HepG2 (cell line): ENCODE results near the gene SERPINF2. TPM values are rescaled to one million over a fixed set of nuclear protein-coding genes. Genes with fewer than 3 reads are reported as not detected.
A peak's percentile ranks its signal among the peaks of the same experiment; 100 is the strongest.

Source experiments
- FOSL1 ChIP-seq: sonication (generic); formaldehyde crosslinking; IDR thresholded peaks from 2 replicates; pipeline ENCODE4 v1.9.0; 2021; ENCODE audit warnings: missing genetic modification reagents, borderline replicate concordance
- RFX3 ChIP-seq: IDR thresholded peaks from 2 replicates; pipeline ENCODE4 v1.6.1; 2016; ENCODE audit warnings: missing biosample characterization, missing genetic modification reagents
- ZNF30 ChIP-seq: sonication (generic); formaldehyde crosslinking; IDR thresholded peaks from 2 replicates; pipeline ENCODE4 v1.5.0; 2020; ENCODE audit warnings: mild to moderate bottlenecking, missing genetic modification reagents
- ZNF510 ChIP-seq: sonication (generic); formaldehyde crosslinking; IDR thresholded peaks from 2 replicates; pipeline ENCODE4 v1.4.0; 2020; ENCODE audit warnings: low read depth, mild to moderate bottlenecking, missing genetic modification reagents
- polyA plus RNA-seq, 8 experiments: library from polyadenylated mRNA; depleted of rRNA in 3 of 8; stranded (reverse) in 7 of 8; unstranded in 1 of 8; fragments of >200 nt; fragmentation: Illumina TruSeq in 4 of 8; extraction: Trizol in 4 of 8; gene quantifications; 2 replicates each; pipeline versions ENCODE4 v1.2.1 to v1.2.3, GENCODE V29; 2011 to 2016; ENCODE audit warnings: low read depth in 4 of 8, missing spikeins in 1 of 8, mixed read lengths in 1 of 8; ENCODE audit not compliant: insufficient read depth in 1 of 8
- total RNA-seq, 5 experiments: library from RNA; depleted of rRNA; stranded (reverse); fragments of >200 nt; fragmentation: Illumina TruSeq; extraction: Trizol; gene quantifications; 2 replicates each; pipeline ENCODE4 v1.2.3, GENCODE V29; 2016; ENCODE audit warnings: low read depth in 1 of 5
- TF ChIP-seq, protein P1 (sequence below), 2 experiments: fragments of 450-650 bp in 1 of 2; sonication (generic) in 1 of 2; formaldehyde crosslinking in 1 of 2; IDR thresholded peaks; 2 replicates each; pipeline versions ENCODE4 v1.6.1 to v1.8.0; 2016 to 2022; ENCODE audit warnings: antibody characterized with exemption in 1 of 2, mild to moderate bottlenecking in 1 of 2, missing genetic modification reagents in 1 of 2
- TF ChIP-seq, protein P2 (sequence below): sonication (generic); formaldehyde crosslinking; IDR thresholded peaks from 2 replicates; pipeline ENCODE4 v1.4.0; 2020; ENCODE audit warnings: missing genetic modification reagents

Gene SERPINF2
- total and polyA plus RNA-seq, 2 of the 13 experiments (the other 11 are each of a cell fraction or from before 2014, with no cell fraction given): 309 to 548 TPM

DNA sequence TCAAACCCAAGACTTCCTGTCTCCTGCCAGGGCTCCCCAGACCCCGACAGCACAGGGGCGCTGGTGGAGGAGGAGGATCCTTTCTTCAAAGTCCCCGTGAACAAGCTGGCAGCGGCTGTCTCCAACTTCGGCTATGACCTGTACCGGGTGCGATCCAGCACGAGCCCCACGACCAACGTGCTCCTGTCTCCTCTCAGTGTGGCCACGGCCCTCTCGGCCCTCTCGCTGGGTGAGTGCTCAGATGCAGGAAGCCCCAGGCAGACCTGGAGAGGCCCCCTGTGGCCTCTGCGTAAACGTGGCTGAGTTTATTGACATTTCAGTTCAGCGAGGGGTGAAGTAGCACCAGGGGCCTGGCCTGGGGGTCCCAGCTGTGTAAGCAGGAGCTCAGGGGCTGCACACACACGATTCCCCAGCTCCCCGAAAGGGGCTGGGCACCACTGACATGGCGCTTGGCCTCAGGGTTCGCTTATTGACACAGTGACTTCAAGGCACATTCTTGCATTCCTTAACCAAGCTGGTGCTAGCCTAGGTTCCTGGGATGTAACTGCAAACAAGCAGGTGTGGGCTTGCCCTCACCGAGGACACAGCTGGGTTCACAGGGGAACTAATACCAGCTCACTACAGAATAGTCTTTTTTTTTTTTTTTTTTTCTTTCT is 27.3 kb downstream of the SERPINF2 start (continued):
- TF ChIP-seq, protein P1, sequence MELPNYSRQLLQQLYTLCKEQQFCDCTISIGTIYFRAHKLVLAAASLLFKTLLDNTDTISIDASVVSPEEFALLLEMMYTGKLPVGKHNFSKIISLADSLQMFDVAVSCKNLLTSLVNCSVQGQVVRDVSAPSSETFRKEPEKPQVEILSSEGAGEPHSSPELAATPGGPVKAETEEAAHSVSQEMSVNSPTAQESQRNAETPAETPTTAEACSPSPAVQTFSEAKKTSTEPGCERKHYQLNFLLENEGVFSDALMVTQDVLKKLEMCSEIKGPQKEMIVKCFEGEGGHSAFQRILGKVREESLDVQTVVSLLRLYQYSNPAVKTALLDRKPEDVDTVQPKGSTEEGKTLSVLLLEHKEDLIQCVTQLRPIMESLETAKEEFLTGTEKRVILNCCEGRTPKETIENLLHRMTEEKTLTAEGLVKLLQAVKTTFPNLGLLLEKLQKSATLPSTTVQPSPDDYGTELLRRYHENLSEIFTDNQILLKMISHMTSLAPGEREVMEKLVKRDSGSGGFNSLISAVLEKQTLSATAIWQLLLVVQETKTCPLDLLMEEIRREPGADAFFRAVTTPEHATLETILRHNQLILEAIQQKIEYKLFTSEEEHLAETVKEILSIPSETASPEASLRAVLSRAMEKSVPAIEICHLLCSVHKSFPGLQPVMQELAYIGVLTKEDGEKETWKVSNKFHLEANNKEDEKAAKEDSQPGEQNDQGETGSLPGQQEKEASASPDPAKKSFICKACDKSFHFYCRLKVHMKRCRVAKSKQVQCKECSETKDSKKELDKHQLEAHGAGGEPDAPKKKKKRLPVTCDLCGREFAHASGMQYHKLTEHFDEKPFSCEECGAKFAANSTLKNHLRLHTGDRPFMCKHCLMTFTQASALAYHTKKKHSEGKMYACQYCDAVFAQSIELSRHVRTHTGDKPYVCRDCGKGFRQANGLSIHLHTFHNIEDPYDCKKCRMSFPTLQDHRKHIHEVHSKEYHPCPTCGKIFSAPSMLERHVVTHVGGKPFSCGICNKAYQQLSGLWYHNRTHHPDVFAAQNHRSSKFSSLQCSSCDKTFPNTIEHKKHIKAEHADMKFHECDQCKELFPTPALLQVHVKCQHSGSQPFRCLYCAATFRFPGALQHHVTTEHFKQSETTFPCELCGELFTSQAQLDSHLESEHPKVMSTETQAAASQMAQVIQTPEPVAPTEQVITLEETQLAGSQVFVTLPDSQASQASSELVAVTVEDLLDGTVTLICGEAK (IDR thresholded peaks at IDR 0.05): no peak
- TF ChIP-seq, protein P1 (CRISPR knock-in tag; IDR thresholded peaks at IDR 0.05): no peak
- TF ChIP-seq RFX3 (CRISPR knock-in tag): no peak
- no peak for TF ChIP-seq ZNF30 (CRISPR knock-in tag)
- no peak for TF ChIP-seq ZNF510
- TF ChIP-seq FOSL1 (CRISPR knock-in tag): no peak
- TF ChIP-seq, protein P2, sequence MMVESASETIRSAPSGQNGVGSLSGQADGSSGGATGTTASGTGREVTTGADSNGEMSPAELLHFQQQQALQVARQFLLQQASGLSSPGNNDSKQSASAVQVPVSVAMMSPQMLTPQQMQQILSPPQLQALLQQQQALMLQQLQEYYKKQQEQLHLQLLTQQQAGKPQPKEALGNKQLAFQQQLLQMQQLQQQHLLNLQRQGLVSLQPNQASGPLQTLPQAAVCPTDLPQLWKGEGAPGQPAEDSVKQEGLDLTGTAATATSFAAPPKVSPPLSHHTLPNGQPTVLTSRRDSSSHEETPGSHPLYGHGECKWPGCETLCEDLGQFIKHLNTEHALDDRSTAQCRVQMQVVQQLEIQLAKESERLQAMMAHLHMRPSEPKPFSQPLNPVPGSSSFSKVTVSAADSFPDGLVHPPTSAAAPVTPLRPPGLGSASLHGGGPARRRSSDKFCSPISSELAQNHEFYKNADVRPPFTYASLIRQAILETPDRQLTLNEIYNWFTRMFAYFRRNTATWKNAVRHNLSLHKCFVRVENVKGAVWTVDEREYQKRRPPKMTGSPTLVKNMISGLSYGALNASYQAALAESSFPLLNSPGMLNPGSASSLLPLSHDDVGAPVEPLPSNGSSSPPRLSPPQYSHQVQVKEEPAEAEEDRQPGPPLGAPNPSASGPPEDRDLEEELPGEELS (CRISPR knock-in tag): peak; percentile 40; the same call in 1 of the 2 replicates
- TF ChIP-seq, all 625 proteins: peak for 124
